Fibroblast of lung (primary cell): ENCODE results near the gene TLN1.

ENCODE experiments used
- CTCF ChIP-seq, 2 donors: IDR thresholded peaks in 1 of 2; conservative IDR thresholded peaks in 1 of 2; 1 replicate in 1 of 2; 2 replicates in 1 of 2; pipeline ENCODE4 v1.5.1; 2011 to 2012; ENCODE audit warnings: low read length in 2 of 2, control low read depth in 1 of 2, inconsistent platforms in 1 of 2, low read depth in 1 of 2, mild to moderate bottlenecking in 1 of 2
- EZH2 ChIP-seq: IDR thresholded peaks from 2 replicates; pipeline ENCODE4 v1.5.1; 2012; ENCODE audit warnings: low read length, control low read depth, mild to moderate bottlenecking; ENCODE audit errors: missing control alignments

- no peak for TF ChIP-seq CTCF (conservative IDR thresholded peaks at IDR 0.05 in 1 of 2, IDR thresholded peaks at IDR 0.05 in 1 of 2; ENCODE audit: low read depth in 1 of 2, low read length in 2 of 2)
- TF ChIP-seq EZH2 = no peak
Measured at GRCh38 chr9:35700942-35701341, 31.1 kb downstream of the TLN1 start.
